ENCODE results near the gene PDILT.
"Not testable (repeated sequence)": the region's sequence is repeated elsewhere in the genome, so short reads cannot be mapped to it uniquely, and the experiment has no call there.

PDILT gene

GRCh38 chr16:20320178-20320577, 84.4 kb downstream of the PDILT start:
- no peak for DNase-seq

GRCh38 chr16:20319406-20319805, 85.1 kb downstream of the PDILT start:
- no peak for DNase-seq

- DNase-seq: no peak
Measured at GRCh38 chr16:20318437-20318836, 86.1 kb downstream of the PDILT start.

- no peak for DNase-seq
Measured at GRCh38 chr16:20318006-20318405, 86.5 kb downstream of the PDILT start.

GRCh38 chr16:20317117-20317516, 87.4 kb downstream of the PDILT start:
- no peak for DNase-seq

- no peak for DNase-seq
Measured at GRCh38 chr16:20316715-20317114, 87.8 kb downstream of the PDILT start.

GRCh38 chr16:20315764-20316163, 88.8 kb downstream of the PDILT start:
- DNase-seq: no peak

GRCh38 chr16:20314575-20314974, 90.0 kb downstream of the PDILT start:
- DNase-seq: no peak

GRCh38 chr16:20313741-20314140, 90.8 kb downstream of the PDILT start:
- no peak for DNase-seq

- DNase-seq: not testable (repeated sequence)
Measured at GRCh38 chr16:20312536-20313095, 91.9 kb downstream of the PDILT start.

GRCh38 chr16:20311548-20311947, 93.0 kb downstream of the PDILT start:
- no peak for DNase-seq

- DNase-seq: no peak
Measured at GRCh38 chr16:20310421-20311395, 93.8 kb downstream of the PDILT start.

- no peak for DNase-seq
Measured at GRCh38 chr16:20309786-20310185, 94.8 kb downstream of the PDILT start.

Measured in NCI-H1092 treated with DMSO at 0.1 percent for 48 hours (cell line).